ENCODE measurements around the gene TPO.

TPO gene

DNA sequence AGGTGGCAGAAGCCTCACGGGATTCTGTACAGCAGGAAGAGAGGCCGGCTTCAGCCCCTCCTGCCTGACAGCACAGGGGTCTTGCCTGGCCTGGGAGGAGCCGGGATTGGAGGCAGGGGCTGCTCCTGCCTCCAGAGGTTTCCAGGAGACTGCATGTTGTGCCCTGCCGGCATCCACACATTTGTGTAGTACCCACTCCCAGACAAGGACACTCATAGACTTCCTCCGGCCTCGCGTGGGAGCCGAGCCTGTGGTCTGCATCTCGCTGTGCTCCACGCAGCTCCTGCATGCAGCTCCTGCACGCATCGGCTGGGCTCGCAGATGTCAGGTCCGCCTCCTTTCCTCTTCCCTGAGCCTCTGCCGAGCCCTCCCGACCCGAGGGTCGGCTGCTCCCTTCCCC, 34.7 kb downstream of the TPO start:
- no peak for DNase-seq (ENCODE audit: low spot score)

- DNase-seq (ENCODE audit: low spot score): no peak
Observed at GRCh38 chr2:1450915-1451314, 37.7 kb downstream of the TPO start.

DNA sequence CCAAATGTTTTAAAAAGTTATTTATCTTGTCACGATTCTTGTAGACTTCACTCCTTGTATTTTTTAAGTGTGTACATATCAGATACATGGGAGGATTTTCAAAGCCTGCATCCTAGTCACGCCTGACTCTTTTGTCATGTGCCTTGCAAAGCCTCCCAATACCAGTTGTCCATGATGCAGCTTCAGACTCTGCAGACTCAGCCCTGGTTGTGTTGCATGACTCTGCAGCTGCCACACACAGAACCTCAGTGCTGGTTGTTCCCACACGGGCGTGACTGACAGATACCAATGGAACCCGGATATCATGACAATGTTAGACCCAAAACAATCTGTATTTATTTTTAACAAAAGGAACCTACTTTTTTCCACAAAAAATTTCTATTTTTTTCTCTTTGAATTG, 38.2 kb downstream of the TPO start:
- no peak for DNase-seq (ENCODE audit: low spot score)

DNA sequence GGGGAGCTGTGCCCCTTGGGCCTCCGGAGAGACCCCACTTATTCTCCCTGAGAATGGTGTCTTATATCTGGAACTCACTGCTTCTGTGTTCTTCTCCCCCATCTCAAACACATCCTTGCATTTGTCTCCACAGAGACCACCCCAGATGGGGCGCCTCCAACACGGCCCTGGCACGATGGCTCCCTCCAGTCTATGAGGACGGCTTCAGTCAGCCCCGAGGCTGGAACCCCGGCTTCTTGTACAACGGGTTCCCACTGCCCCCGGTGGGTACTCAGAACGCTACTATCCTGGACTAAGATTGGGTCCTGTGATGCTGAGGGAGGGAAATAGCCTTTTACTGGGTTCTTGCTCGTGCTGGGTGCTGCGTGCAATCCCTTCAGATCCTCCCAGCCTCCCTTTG, 40.3 kb downstream of the TPO start:
- DNase-seq (ENCODE audit: low spot score): no peak

GRCh38 chr2:1454346-1454745, 41.1 kb downstream of the TPO start:
- no peak for DNase-seq (ENCODE audit: low spot score)

DNA sequence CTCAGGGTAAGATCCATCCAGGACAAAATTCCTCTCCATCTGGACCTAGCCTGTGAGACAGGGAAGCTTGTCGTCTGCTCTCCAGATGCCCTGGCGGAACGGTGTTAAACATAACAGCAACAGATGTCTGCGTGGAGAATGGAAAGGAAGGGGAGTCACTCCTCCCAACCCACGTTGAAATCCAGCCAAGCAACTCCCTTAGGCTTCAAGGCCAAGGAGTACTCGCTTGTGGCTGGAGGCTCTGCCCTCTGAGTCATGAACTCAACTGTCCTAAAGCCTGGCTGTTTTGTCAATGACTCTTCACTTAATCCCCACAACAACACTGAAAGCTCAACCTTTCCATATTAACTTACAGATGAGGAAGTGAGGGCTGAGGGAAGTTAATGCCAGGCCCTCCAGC, 42.2 kb downstream of the TPO start:
- no peak for DNase-seq (ENCODE audit: low spot score)

- no peak for DNase-seq (ENCODE audit: low spot score)
Observed at GRCh38 chr2:1458432-1458831, 45.2 kb downstream of the TPO start.

DNA sequence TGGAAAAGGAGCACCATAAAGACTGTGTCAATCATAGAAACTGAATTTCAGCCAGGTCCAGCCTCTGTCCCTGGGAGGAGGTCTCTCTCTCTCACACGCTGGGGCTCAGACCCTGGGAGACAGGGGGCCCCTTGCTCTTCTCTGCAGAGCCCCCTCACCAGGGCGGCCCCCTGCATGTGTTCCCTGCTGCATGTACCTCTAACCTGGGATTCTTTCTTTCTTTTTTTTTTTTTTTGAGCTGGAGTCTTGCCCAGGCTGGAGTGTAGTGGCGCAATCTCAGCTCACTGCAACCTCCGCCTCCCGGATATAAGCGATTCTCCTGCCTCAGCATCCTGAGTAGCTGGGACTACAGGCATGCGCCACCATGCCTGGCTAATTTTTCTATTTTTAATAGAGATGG, 46.5 kb downstream of the TPO start:
- DNase-seq (ENCODE audit: low spot score): no peak

DNA sequence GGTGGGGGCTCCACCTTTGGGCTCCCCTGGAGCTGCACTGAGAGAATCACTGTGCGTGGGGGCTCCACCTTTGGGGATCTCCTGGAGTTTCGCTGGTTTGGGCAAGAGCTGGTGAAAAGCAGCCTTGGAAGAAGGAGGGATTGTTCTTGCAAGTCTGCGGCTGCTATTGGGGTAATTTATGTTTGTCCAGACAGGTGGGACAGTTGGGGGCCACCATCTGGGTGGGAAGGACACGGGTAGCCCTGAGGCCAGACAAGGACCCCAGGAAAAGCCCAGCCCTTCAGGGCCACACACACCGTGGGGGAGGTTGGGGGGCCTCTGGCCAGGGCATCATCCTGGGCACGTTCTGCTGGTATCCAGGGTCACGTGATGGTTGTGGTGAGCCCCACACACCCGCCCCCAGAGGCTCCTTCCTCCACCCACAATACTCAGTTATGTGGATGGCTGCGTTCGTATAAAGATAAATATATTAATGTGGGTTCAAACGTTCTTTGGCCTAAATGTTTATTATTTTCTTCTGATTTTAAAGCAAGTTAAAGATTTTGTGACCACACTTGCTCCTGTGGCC, 47.7 kb downstream of the TPO start:
- no peak for DNase-seq (ENCODE audit: low spot score)

DNA sequence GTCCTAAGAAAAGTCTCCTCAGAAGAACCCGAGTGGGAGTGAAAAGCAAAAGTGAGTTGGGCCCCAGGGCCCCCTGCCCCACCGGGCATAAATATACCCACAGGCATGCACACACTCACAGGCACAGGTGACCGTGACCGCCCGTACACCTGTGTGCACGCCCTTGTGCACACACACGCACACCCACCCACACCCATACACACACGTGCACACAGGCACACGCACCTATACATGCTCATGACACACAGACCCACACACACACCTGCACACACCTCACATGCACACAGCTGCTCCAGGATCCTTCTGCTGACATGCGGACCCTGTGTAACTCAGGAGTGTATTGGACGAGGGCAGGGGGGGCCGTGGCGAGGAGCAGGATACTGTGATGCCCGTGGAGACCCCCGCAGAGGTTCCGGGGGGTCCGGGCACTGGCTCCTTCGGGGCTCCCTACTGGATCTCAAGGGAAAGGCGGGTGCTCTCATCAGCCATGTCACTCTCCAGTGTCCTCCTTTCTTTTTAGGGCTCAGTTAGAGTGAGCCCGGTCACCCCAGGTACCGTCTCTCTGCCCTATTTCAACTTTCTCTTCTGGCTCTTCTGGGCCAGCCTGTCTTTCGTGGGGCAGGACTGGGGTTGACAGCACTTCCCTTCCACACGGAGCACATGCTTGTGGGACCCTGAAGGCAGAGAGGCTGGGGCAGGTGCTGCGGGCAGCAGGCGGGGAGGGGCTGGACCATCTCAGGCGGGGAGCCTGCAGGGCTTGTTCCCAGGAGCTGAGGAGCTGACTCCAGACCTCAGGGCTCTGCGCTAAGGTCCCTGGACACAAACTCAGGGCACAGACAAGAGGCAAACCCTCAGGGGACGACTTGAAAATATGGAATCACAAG, 48.5 kb downstream of the TPO start:
- no peak for DNase-seq (ENCODE audit: low spot score)

GRCh38 chr2:1462994-1463393, 49.7 kb downstream of the TPO start:
- DNase-seq (ENCODE audit: low spot score): no peak

GRCh38 chr2:1472350-1472749, 59.1 kb downstream of the TPO start:
- DNase-seq (ENCODE audit: low spot score): no peak

DNA sequence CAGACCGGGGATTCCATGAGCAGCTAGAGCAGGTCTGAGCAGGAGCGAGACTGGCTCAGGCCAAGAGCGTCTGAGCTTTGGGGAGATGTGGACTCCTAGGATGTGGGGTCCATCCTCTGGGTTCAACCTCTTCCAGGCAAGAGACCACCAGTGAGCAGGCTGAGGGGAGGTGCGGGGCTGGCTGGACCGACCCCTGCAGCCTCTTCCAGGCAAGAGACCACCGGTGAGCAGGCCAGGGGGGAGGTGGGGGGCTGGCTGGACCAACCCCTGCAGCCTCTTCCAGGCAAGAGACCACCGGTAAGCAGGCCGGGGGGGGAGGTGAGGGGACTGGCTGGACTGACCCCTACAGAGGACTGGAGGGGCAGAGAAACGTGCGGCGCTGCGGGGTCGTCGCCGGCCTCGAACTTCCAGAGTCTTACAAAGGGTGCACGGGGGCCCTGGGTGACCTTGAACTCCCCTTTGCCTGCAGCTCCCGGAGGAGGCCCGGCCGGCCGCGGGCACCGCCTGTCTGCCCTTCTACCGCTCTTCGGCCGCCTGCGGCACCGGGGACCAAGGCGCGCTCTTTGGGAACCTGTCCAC, 63.4 kb downstream of the TPO start:
- no peak for DNase-seq (ENCODE audit: low spot score)

DNA sequence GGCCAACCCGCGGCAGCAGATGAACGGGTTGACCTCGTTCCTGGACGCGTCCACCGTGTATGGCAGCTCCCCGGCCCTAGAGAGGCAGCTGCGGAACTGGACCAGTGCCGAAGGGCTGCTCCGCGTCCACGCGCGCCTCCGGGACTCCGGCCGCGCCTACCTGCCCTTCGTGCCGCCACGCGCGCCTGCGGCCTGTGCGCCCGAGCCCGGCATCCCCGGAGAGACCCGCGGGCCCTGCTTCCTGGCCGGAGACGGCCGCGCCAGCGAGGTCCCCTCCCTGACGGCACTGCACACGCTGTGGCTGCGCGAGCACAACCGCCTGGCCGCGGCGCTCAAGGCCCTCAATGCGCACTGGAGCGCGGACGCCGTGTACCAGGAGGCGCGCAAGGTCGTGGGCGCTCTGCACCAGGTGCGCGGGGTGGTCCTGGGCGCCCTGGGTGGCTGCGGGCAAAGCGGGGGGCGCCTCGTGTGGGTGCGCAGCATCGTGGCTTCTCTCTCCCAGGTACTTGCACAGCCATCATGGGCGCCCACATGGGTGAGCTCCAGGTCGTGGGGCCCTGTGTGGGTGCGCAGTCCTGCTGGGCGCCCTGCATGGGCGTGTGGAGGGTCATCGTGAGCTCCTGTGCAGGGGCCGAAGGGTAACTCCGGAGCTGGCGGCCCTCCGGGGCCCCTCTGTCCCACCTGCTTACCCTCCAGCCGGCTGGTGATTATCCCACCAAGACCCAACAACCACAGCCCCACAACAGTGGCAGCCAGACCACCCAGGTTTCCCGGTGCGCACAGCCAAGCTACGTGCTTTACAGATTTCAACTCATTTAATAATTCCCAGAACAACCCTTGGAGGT, 64.2 kb downstream of the TPO start:
- no peak for DNase-seq (ENCODE audit: low spot score)

GRCh38 chr2:1478311-1479305, 65.3 kb downstream of the TPO start:
- DNase-seq (ENCODE audit: low spot score): no peak

- no peak for DNase-seq (ENCODE audit: low spot score)
Observed at GRCh38 chr2:1479346-1479745, 66.1 kb downstream of the TPO start.

DNA sequence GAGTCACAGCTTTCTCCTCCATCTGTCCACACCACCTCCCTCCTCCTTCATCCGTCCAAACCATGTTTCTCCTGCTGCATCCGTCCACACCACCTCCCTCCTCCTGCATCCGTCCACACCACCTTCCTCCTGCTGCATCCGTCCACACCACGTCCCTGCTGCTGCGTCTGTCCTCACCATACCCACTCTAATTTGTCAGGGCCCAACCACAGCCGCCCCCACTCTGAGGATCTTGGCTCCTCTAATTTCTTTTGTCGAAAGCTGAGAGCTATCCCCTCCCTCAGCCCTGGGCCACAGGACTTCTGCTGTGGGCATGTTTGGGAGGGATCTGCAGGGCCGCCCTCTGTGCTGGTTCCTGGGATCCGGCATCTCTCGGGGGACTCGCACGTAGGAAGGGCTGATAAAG, 67.4 kb downstream of the TPO start:
- no peak for DNase-seq (ENCODE audit: low spot score)

- no peak for DNase-seq (ENCODE audit: low spot score)
Observed at GRCh38 chr2:1481406-1482252, 68.4 kb downstream of the TPO start.

GRCh38 chr2:1482253-1482675, 69.0 kb downstream of the TPO start:
- DNase-seq (ENCODE audit: low spot score): no peak

- DNase-seq (ENCODE audit: low spot score): no peak
Observed at GRCh38 chr2:1482981-1483380, 69.7 kb downstream of the TPO start.

Measured in SK-N-DZ (cell line).